Measurements from ENCODE around the gene ZNF219. TPM values are rescaled to one million over a fixed set of nuclear protein-coding genes. Genes with fewer than 3 reads are reported as not detected.

The ZNF219 gene
- total and polyA plus RNA-seq, 10 of the 15 experiments (the other 5 are each of a cell fraction or from before 2014, with no cell fraction given) = 0.16 to 6.4 (median 1.9) TPM

GRCh38 chr14:21083565-21084325 is 14.7 kb downstream of the ZNF219 start (continued):
- TF ChIP-seq ZNF687 (IDR thresholded peaks at IDR 0.05) = no peak
- no peak for TF ChIP-seq DPF2 (IDR thresholded peaks at IDR 0.05)
- no peak for TF ChIP-seq HDAC6 (IDR thresholded peaks at IDR 0.05; ENCODE audit: unreplicated experiment)

GRCh38 chr14:21081521-21082142 is 16.8 kb downstream of the ZNF219 start:
- intact Hi-C loops (cut with micrococcal nuclease; ENCODE audit: unreplicated experiment) = no loop called here
- Histone ChIP-seq H3K4me2 (ENCODE audit: control insufficient read depth, insufficient read depth) (no peak overlapping the region), H3K36me3 (ENCODE audit: control insufficient read depth in 2 of 2, insufficient read depth in 2 of 2, low read length in 1 of 2) (no peaks in the 10 kb centered on the region), H4K20me1 (ENCODE audit: control insufficient read depth, insufficient read depth) (no peaks in the 10 kb centered on the region), H3K9me3 (replicated peaks; ENCODE audit: control insufficient read depth, insufficient read depth, low read length) (no peaks in the 10 kb centered on the region), H3K27ac (ENCODE audit: control insufficient read depth, insufficient read depth) (no peak overlapping the region), H3K79me2 (ENCODE audit: control insufficient read depth, insufficient read depth, low read length) (no peaks in the 10 kb centered on the region), H3K4me3 (no peak overlapping the region), H3K27me3 (replicated peaks in 1 of 2; ENCODE audit: control insufficient read depth in 2 of 2, insufficient read depth in 2 of 2, low read length in 1 of 2) (peaks cover 0 to 3% of the 10 kb centered on the region in 2 experiments; a peak in 1 of 4 replicates), H3K9ac (ENCODE audit: control insufficient read depth, insufficient read depth, low read length) (no peak overlapping the region), H2AFZ (ENCODE audit: control insufficient read depth, low read depth, low read length) (no peak overlapping the region), H3K4me1 (ENCODE audit: control insufficient read depth, insufficient read depth, low read length) (no peaks in the 10 kb centered on the region)
- ChIA-PET RAD21 (ENCODE audit: unreplicated experiment) (interaction anchor here (1.0 kb wide), 1 partner anchor 66 kb away, joined by 3 read pairs; no protein-coding TSS in a partner anchor), POLR2A (interaction anchor here (1.2 kb wide), 1 partner anchor 11 kb away, joined by 3 read pairs; no protein-coding TSS in a partner anchor), CTCF (interaction anchor here (1.5 to 2.2 kb wide), 2 partner anchors 14 to 66 kb away, joined by 4 to 5 read pairs; no protein-coding TSS in a partner anchor), SMC1A (ENCODE audit: uncharacterized antibody, unreplicated experiment) (no interaction called here)
- BruUV-seq (replicated peaks) = no TSS peak
- FAIRE-seq (no peak), DNase-seq (ENCODE audit: low read depth, low spot score) (no peak), ATAC-seq (no peak)
- in situ Hi-C loops (cut with MboI) = no loop called here
- 44% methylated on average over 30 of the region's 30 CpGs for WGBS (ENCODE audit: insufficient coverage, insufficient replicate concordance, low lambda C conversion rate, missing lambda C conversion rate)
- TF ChIP-seq BCL3 (IDR thresholded peaks at IDR 0.05; ENCODE audit: borderline replicate concordance, insufficient read depth, low read depth, low read length, poor library complexity, severe bottlenecking) (no peak), ATF7 (IDR thresholded peaks at IDR 0.05; ENCODE audit: low read depth) (no peak), SUPT20H (IDR thresholded peaks at IDR 0.05; ENCODE audit: borderline replicate concordance, control insufficient read depth, low read depth, low read length) (no peak), LARP7 (IDR thresholded peaks at IDR 0.05) (no peak), ZNF592 (IDR thresholded peaks at IDR 0.05) (no peak), SIN3A (IDR thresholded peaks at IDR 0.05; ENCODE audit: low read depth, low read length) (no peak), BACH1 (IDR thresholded peaks at IDR 0.05; ENCODE audit: borderline replicate concordance) (no peak), TCF7 (IDR thresholded peaks at IDR 0.05; ENCODE audit: borderline replicate concordance) (no peak)
